HL-60 (cell line): ENCODE results near the gene TTC22.

Experiments
- CTCF ChIP-seq: IDR thresholded peaks from one replicate; pipeline ENCODE4 v1.5.1; 2011; ENCODE audit warnings: low read length, control low read depth, inconsistent platforms; ENCODE audit not compliant: insufficient read depth
- GABPA ChIP-seq: IDR thresholded peaks from 2 replicates; pipeline ENCODE4 v1.6.1; 2012; ENCODE audit warnings: low read depth
- POLR2AphosphoS5 ChIP-seq: IDR thresholded peaks from 2 replicates; pipeline ENCODE4 v1.6.1; 2012; ENCODE audit warnings: low read depth
- SPI1 ChIP-seq: IDR thresholded peaks from 2 replicates; pipeline ENCODE4 v1.6.1; 2012; ENCODE audit warnings: low read depth, mild to moderate bottlenecking, borderline replicate concordance

- TF ChIP-seq CTCF, result no peak
- TF ChIP-seq SPI1, result no peak
- TF ChIP-seq GABPA, result no peak
- TF ChIP-seq POLR2AphosphoS5, result no peak
Observed at GRCh38 chr1:54842963-54843362, 41.8 kb upstream of the TTC22 start.
